K562 (cell line): ENCODE data around the gene IP6K2. TPM values are rescaled to one million over a fixed set of nuclear protein-coding genes. Genes with fewer than 3 reads are reported as not detected.
"Not testable (repeated sequence)": the region's sequence is repeated elsewhere in the genome, so short reads cannot be mapped to it uniquely, and the experiment has no call there.

Experiments used
- ATAC-seq: fragments of 200-7000 bp; cut with Tn5 transposase; 3 replicates; pipeline ENCODE4 v1.9.1; 2020; ENCODE audit warnings: moderate library complexity
- BruUV-seq: library from RNA; stranded (reverse); fragments of 400-500 nt; replicated peaks from 2 replicates; lab custom pipeline; 2021; lab: Mats Ljungman, UMichigan
- CTCF ChIA-PET: fragments of 300-600 bp; formaldehyde crosslinking; extraction: SDS; loops from one replicate; lab custom pipeline; 2021; ENCODE audit warnings: low intra/inter-chr PET ratio; lab: Yijun Ruan, JAX
- POLR2A ChIA-PET: fragments of 300-600, 350-650 bp; sonication (Branson Sonifier 250); formaldehyde crosslinking; extraction: SDS; loops from one replicate; lab custom pipeline; 2021; ENCODE audit warnings: antibody characterized with exemption, inconsistent platforms; lab: Yijun Ruan, JAX
- DNase-seq, 4 experiments: peaks; one replicate each; pipeline versions ENCODE4 v3.0.0 to v3.0.0-alpha.2; 2011 to 2018; ENCODE audit warnings: low spot score in 3 of 4, mixed read lengths in 3 of 4; ENCODE audit errors: extremely low read depth in 1 of 4
- FAIRE-seq: peaks from 2 replicates; lab custom pipeline; 2011; peaks lifted over from hg19 to GRCh38; lab: Jason Lieb, UNC
- H2AFZ ChIP-seq: 2 replicates; pipeline ENCODE4 v1.6.0; 2011; ENCODE audit warnings: low read depth, low read length, control low read depth, inconsistent platforms
- H3K27ac ChIP-seq: fragments of 200-600 bp; 3 replicates; pipeline ENCODE4 v1.8.0; 2011; ENCODE audit warnings: low read depth, mild to moderate bottlenecking, control low read depth, inconsistent platforms, low read length, moderate library complexity, mixed read lengths; ENCODE audit errors: extremely low read depth
- H3K27me3 ChIP-seq, 2 experiments: fragments of 300-600 bp in 1 of 2; 2 replicates in 1 of 2; 3 replicates in 1 of 2; pipeline versions ENCODE4 v1.6.0 to v1.8.0; 2011; ENCODE audit warnings: inconsistent platforms in 2 of 2, low read length in 2 of 2, mild to moderate bottlenecking in 1 of 2, mixed read lengths in 1 of 2, moderate library complexity in 1 of 2; ENCODE audit not compliant: control insufficient read depth in 2 of 2, insufficient read depth in 2 of 2
- H3K36me3 ChIP-seq: fragments of 300-600 bp; 3 replicates; pipeline ENCODE4 v1.8.0; 2011; ENCODE audit warnings: mild to moderate bottlenecking, low read length, inconsistent platforms; ENCODE audit not compliant: control insufficient read depth, insufficient read depth
- H3K4me1 ChIP-seq, 2 experiments: fragments of 200-600 bp in 1 of 2; replicated peaks in 1 of 2; 2 replicates in 1 of 2; 3 replicates in 1 of 2; pipeline versions ENCODE4 v1.5.1 to v1.8.0; 2011; ENCODE audit warnings: inconsistent platforms in 2 of 2, low read length in 2 of 2, mild to moderate bottlenecking in 1 of 2, mixed read lengths in 1 of 2, moderate library complexity in 1 of 2; ENCODE audit not compliant: control insufficient read depth in 2 of 2, insufficient read depth in 2 of 2
- H3K4me2 ChIP-seq: 2 replicates; pipeline ENCODE4 v1.6.1; 2011; ENCODE audit warnings: low read length, control low read depth, inconsistent platforms, mixed read lengths; ENCODE audit not compliant: insufficient read depth
- H3K4me3 ChIP-seq: fragments of 200-600 bp; sonication (generic), shearing (Covaris generic); 2 replicates; pipeline ENCODE4 v1.5.1; 2016; ENCODE audit warnings: control low read depth, inconsistent platforms
- H3K79me2 ChIP-seq: fragments of 200-600 bp; 3 replicates; pipeline ENCODE4 v1.8.0; 2011; ENCODE audit warnings: low read length, inconsistent platforms; ENCODE audit not compliant: control insufficient read depth, insufficient read depth
- H3K9ac ChIP-seq, 2 experiments: 2 replicates each; pipeline versions ENCODE4 v1.6.0 to v1.6.1; 2011; ENCODE audit warnings: low read depth in 2 of 2, low read length in 2 of 2, control low read depth in 1 of 2, inconsistent platforms in 1 of 2, mild to moderate bottlenecking in 1 of 2, mixed read lengths in 1 of 2; ENCODE audit not compliant: insufficient read depth in 1 of 2
- H3K9me1 ChIP-seq: one replicate; pipeline ENCODE4 v1.6.0; 2011; ENCODE audit warnings: inconsistent platforms, mild to moderate bottlenecking, low read length, moderate library complexity; ENCODE audit not compliant: control insufficient read depth, insufficient read depth
- H3K9me3 ChIP-seq: replicated peaks from 2 replicates; pipeline ENCODE4 v1.5.1; 2011; ENCODE audit warnings: low read depth, low read length, inconsistent platforms; ENCODE audit not compliant: control insufficient read depth, insufficient read depth
- H4K20me1 ChIP-seq: replicated peaks from 2 replicates; pipeline ENCODE4 v1.6.1; 2011; ENCODE audit warnings: low read length, inconsistent platforms, mixed read lengths; ENCODE audit not compliant: control insufficient read depth, insufficient read depth
- ETV1 ChIP-seq: fragments of 450-650 bp; conservative IDR thresholded peaks from 2 replicates; pipeline ENCODE4 v1.6.1; 2016; ENCODE audit warnings: missing genetic modification characterization, control low read depth, low read depth, missing compliant biosample characterization
- KAT2B ChIP-seq: IDR thresholded peaks from one replicate; pipeline ENCODE4 v1.6.1; 2012; ENCODE audit warnings: low read depth, mild to moderate bottlenecking, control low read depth, inconsistent platforms, low read length, moderate library complexity
- MAX ChIP-seq: sonication (generic); formaldehyde crosslinking; IDR thresholded peaks from 2 replicates; pipeline ENCODE4 v1.9.0; 2022; ENCODE audit warnings: mild to moderate bottlenecking, missing genetic modification reagents
- MBD2 ChIP-seq: sonication (generic); IDR thresholded peaks from 2 replicates; pipeline ENCODE4 v1.6.1; 2016; ENCODE audit warnings: low read depth, borderline replicate concordance
- MCM3 ChIP-seq: fragments of 450-650 bp; IDR thresholded peaks from 2 replicates; pipeline ENCODE4 v1.6.1; 2016
- PHTF2 ChIP-seq: fragments of 250-450 bp; sonication (Bioruptor Pico); IDR thresholded peaks from 2 replicates; pipeline ENCODE4 v1.5.0; 2021; ENCODE audit warnings: mild to moderate bottlenecking
- RCOR1 ChIP-seq, 2 experiments: IDR thresholded peaks; 2 replicates each; pipeline ENCODE4 v1.6.1; 2012; ENCODE audit warnings: low read depth in 2 of 2, low read length in 2 of 2, borderline replicate concordance in 1 of 2, improper control_type of control experiment in 1 of 2
- RNF219 ChIP-seq: fragments of 250-450 bp; sonication (Bioruptor Pico); IDR thresholded peaks from 2 replicates; pipeline ENCODE4 v1.5.0; 2022; ENCODE audit warnings: mild to moderate bottlenecking
- TSC22D4 ChIP-seq: fragments of 450-650 bp; IDR thresholded peaks from 2 replicates; pipeline ENCODE4 v1.6.1; 2016; ENCODE audit warnings: missing genetic modification characterization, missing biosample characterization, control low read depth
- ZBTB33 ChIP-seq: sonication (generic); formaldehyde crosslinking; IDR thresholded peaks from 2 replicates; pipeline ENCODE4 v1.8.1; 2023; ENCODE audit warnings: mild to moderate bottlenecking, missing genetic modification reagents
- ZNF121 ChIP-seq: sonication (generic); formaldehyde crosslinking; conservative IDR thresholded peaks from 2 replicates; pipeline ENCODE4 v1.8.0; 2022; ENCODE audit warnings: missing genetic modification reagents
- ZNF644 ChIP-seq: fragments of 200-800 bp; sonication (Bioruptor generic); IDR thresholded peaks from 2 replicates; pipeline ENCODE4 v1.6.1; 2016; ENCODE audit warnings: low read depth, missing genetic modification characterization, missing compliant biosample characterization
- ZSCAN29 ChIP-seq: fragments of 450-650 bp; IDR thresholded peaks from 2 replicates; pipeline ENCODE4 v1.6.1; 2017
- WGBS: fragments of 100-300 bp; shearing (Covaris generic); methylation state at CpG from one replicate; pipeline ENCODE4 v1.1.6; 2016; ENCODE audit warnings: low coverage, mixed read lengths; ENCODE audit not compliant: insufficient coverage; ENCODE audit errors: missing lambda C conversion rate; 5-methylcytosine and 5-hydroxymethylcytosine counted together
- in situ Hi-C: fragments of 300-500 bp; cut with MboI; formaldehyde crosslinking; loops from 4 replicates; pipeline ENCODE4 v1.15.0; 2018; ENCODE audit warnings: inconsistent platforms, mixed read lengths
- intact Hi-C: fragments of 100-400 bp; cut with micrococcal nuclease; formaldehyde crosslinking; loops from 2 replicates; pipeline ENCODE4 v1.14.2; 2022
- polyA plus RNA-seq, 8 experiments: library from polyadenylated mRNA; depleted of rRNA in 4 of 8; stranded (reverse) in 5 of 8; unstranded in 3 of 8; fragments of >200 nt; fragmentation: Nextera tagmentation in 2 of 8; fragmentation: Illumina TruSeq in 1 of 8; extraction: Ambion mirVana in 2 of 8; extraction: Trizol in 1 of 8; gene quantifications; 2 replicates each; pipeline versions ENCODE4 v1.2.1 to v1.2.3, GENCODE V29; 2011 to 2014; ENCODE audit warnings: inconsistent platforms in 1 of 8, missing spikeins in 1 of 8
- total RNA-seq, 7 experiments: library from RNA; depleted of rRNA in 6 of 7; stranded (reverse); fragments of >200 nt in 6 of 7; fragmentation: Illumina TruSeq in 2 of 7; extraction: Trizol in 2 of 7; gene quantifications; 2 replicates each; pipeline versions ENCODE4 v1.2.1 to v1.2.3, GENCODE V29; 2011 to 2021; ENCODE audit warnings: low replicate concordance in 1 of 7

IP6K2 gene
- total and polyA plus RNA-seq, 9 of the 15 experiments (the other 6 are each of a cell fraction or from before 2014, with no cell fraction given): 19.6 to 78.1 (median 48.0) TPM

- TF ChIP-seq ETV1 (tag) (no peak), ZNF121 (no peak), PHTF2 (CRISPR knock-in tag) (no peak), MCM3 (no peak), ZNF644 (tag) (no peak), TSC22D4 (tag) (no peak), RCOR1 (IDR thresholded peaks at IDR 0.05; ENCODE audit: borderline replicate concordance in 1 of 2, low read depth in 2 of 2, low read length in 2 of 2) (no peak), RNF219 (CRISPR knock-in tag) (no peak), MAX (CRISPR knock-in tag) (no peak), KAT2B (no peak), ZSCAN29 (no peak), ZBTB33 (CRISPR knock-in tag) (no peak), MBD2 (no peak)
Measured at GRCh38 chr3:48762816-48763215, 45.8 kb upstream of the IP6K2 start (continued).

DNA sequence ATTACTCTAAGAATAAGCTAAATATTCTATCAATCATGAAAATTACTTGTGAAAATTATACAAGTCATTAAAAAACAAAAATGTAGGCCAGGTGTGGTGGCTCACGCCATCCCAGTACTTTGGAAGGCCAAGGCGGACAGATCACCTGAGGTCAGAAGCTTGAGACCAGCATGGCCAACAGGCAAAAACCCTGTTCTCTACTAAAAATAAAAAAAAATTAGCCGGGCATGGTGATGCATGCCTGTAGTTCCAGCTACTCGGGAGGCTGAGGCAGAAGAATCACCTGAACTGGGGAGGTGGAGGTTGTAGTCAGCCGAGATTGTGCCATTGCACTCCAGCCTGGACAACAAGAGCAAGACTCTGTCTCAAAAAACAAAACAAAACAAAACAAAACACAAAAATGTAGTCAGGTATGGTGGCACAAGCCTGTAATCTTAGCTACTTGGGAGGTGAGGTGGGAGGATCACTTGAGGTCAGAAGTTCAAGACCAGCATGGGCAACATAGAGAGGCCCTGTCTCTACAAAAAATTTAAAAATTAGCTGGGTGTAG is 43.0 kb upstream of the IP6K2 start:
- H3K27ac ChIP-seq, DNase-seq, H3K9ac ChIP-seq, H3K4me1 ChIP-seq, CTCF ChIA-PET, intact Hi-C loops, in situ Hi-C loops, H3K27me3 ChIP-seq, FAIRE-seq, H2AFZ ChIP-seq, ATAC-seq, BruUV-seq, H3K79me2 ChIP-seq, H3K4me3 ChIP-seq, H3K9me3 ChIP-seq, H3K4me2 ChIP-seq, H3K9me1 ChIP-seq, H4K20me1 ChIP-seq: not testable (repeated sequence)
- peaks cover 39% of the 10 kb centered on the region; the same call in 2 of the 3 replicates for H3K36me3 ChIP-seq
- 98% methylated on average over 5 of the region's 5 CpGs for WGBS
- POLR2A ChIA-PET: interaction anchor here (0.8 to 0.9 kb wide), 2 partner anchors 13 to 20 kb away, joined by 3 read pairs; no protein-coding TSS in a partner anchor
